SK-N-SH treated with all-trans-retinoic acid at 6 μM for 48 hours (cell line): ENCODE data around the gene HECA.

Experiments used
- ATAC-seq: fragments of 200-7000 bp; cut with Tn5 transposase; 3 replicates; pipeline ENCODE4 v1.9.1; 2020; ENCODE audit warnings: mild to moderate bottlenecking, moderate library complexity
- ARNTL ChIP-seq: fragments of 450-650 bp; formaldehyde crosslinking; IDR thresholded peaks from 2 replicates; pipeline ENCODE4 v1.5.0; 2020; ENCODE audit warnings: low read depth, mild to moderate bottlenecking, moderate library complexity, borderline replicate concordance
- BACH2 ChIP-seq: fragments of 250-450 bp; sonication (Bioruptor Pico); IDR thresholded peaks from 2 replicates; pipeline ENCODE4 v1.9.0; 2021; ENCODE audit warnings: mild to moderate bottlenecking, borderline replicate concordance
- CREB5 ChIP-seq: fragments of 250-450 bp; sonication (Bioruptor Pico); IDR thresholded peaks from 2 replicates; pipeline ENCODE4 v1.5.1; 2020; ENCODE audit warnings: low read depth, mild to moderate bottlenecking, moderate library complexity
- CSRNP3 ChIP-seq: fragments of 250-450 bp; sonication (Bioruptor Pico); IDR thresholded peaks from 2 replicates; pipeline ENCODE4 v1.5.1; 2021; ENCODE audit warnings: mild to moderate bottlenecking, moderate library complexity
- ESRRG ChIP-seq: fragments of 250-450 bp; sonication (Bioruptor Pico); IDR thresholded peaks from 2 replicates; pipeline ENCODE4 v1.6.1; 2021; ENCODE audit warnings: mild to moderate bottlenecking
- GLIS3 ChIP-seq: fragments of 250-450 bp; sonication (Bioruptor Pico); IDR thresholded peaks from 2 replicates; pipeline ENCODE4 v1.5.0; 2020; ENCODE audit warnings: mild to moderate bottlenecking, moderate library complexity
- OSR1 ChIP-seq: fragments of 250-450 bp; sonication (Bioruptor Pico); IDR thresholded peaks from 2 replicates; pipeline ENCODE4 v1.8.0; 2022; ENCODE audit warnings: moderate library complexity, mild to moderate bottlenecking, inconsistent platforms
- PATZ1 ChIP-seq: fragments of 250-450 bp; sonication (Bioruptor Pico); IDR thresholded peaks from 2 replicates; pipeline ENCODE4 v1.8.0; 2020; ENCODE audit warnings: mild to moderate bottlenecking, moderate library complexity, borderline replicate concordance
- POU6F1 ChIP-seq: fragments of 250-450 bp; sonication (Bioruptor Pico); IDR thresholded peaks from 2 replicates; pipeline ENCODE4 v1.8.0; 2021; ENCODE audit warnings: low read depth, mild to moderate bottlenecking, moderate library complexity, borderline replicate concordance
- PPARA ChIP-seq: fragments of 250-450 bp; sonication (Bioruptor Pico); IDR thresholded peaks from 2 replicates; pipeline ENCODE4 v1.5.0; 2020; ENCODE audit warnings: mild to moderate bottlenecking, borderline replicate concordance
- SNAI2 ChIP-seq: fragments of 250-450 bp; sonication (Bioruptor Pico); IDR thresholded peaks from 2 replicates; pipeline ENCODE4 v1.5.0; 2020; ENCODE audit warnings: mild to moderate bottlenecking, moderate library complexity
- TCF4 ChIP-seq: fragments of 250-450 bp; sonication (Bioruptor Pico); IDR thresholded peaks from 2 replicates; pipeline ENCODE4 v1.8.0; 2021; ENCODE audit warnings: mild to moderate bottlenecking, moderate library complexity, borderline replicate concordance
- TOX ChIP-seq: fragments of 250-450 bp; sonication (Bioruptor Pico); IDR thresholded peaks from 2 replicates; pipeline ENCODE4 v1.8.0; 2021; ENCODE audit warnings: mild to moderate bottlenecking, moderate library complexity, borderline replicate concordance
- TSHZ2 ChIP-seq: fragments of 250-450 bp; sonication (Bioruptor Pico); IDR thresholded peaks from 2 replicates; pipeline ENCODE4 v1.5.0; 2020; ENCODE audit warnings: mild to moderate bottlenecking, moderate library complexity
- ZC3H10 ChIP-seq: fragments of 250-450 bp; sonication (Bioruptor Pico); IDR thresholded peaks from 2 replicates; pipeline ENCODE4 v1.5.1; 2021; ENCODE audit warnings: mild to moderate bottlenecking, moderate library complexity
- ZFP3 ChIP-seq: fragments of 250-450 bp; sonication (Bioruptor Pico); IDR thresholded peaks from 2 replicates; pipeline ENCODE4 v1.5.0; 2020; ENCODE audit warnings: mild to moderate bottlenecking, moderate library complexity
- ZFP30 ChIP-seq: fragments of 450-650 bp; formaldehyde crosslinking; IDR thresholded peaks from 2 replicates; pipeline ENCODE4 v1.5.0; 2022; ENCODE audit warnings: mild to moderate bottlenecking, moderate library complexity
- ZNF565 ChIP-seq: fragments of 450-650 bp; formaldehyde crosslinking; conservative IDR thresholded peaks from 2 replicates; pipeline ENCODE4 v1.5.0; 2020; ENCODE audit warnings: low read depth, mild to moderate bottlenecking, moderate library complexity

The HECA gene

GRCh38 chr6:139151425-139152087 lies 16.7 kb downstream of the HECA start:
- ATAC-seq: no peak
- TF ChIP-seq ZC3H10 (CRISPR knock-in tag): no peak

GRCh38 chr6:139152088-139152891 lies 17.4 kb downstream of the HECA start:
- TF ChIP-seq CSRNP3 (CRISPR knock-in tag) (no peak), BACH2 (CRISPR knock-in tag) (no peak), PPARA (CRISPR knock-in tag) (no peak), SNAI2 (no peak), ZNF565 (CRISPR knock-in tag) (no peak), ZC3H10 (CRISPR knock-in tag) (no peak), OSR1 (CRISPR knock-in tag) (no peak), TCF4 (peak; percentile 82; the same call in 1 of the 2 replicates), PATZ1 (CRISPR knock-in tag) (no peak), ZFP30 (no peak), ZFP3 (CRISPR knock-in tag) (no peak), ARNTL (CRISPR knock-in tag) (no peak), TOX (CRISPR knock-in tag) (no peak), TSHZ2 (CRISPR knock-in tag) (peak; percentile 68)
- TF ChIP-seq, all 23 proteins: peak for 2
- ATAC-seq: no peak

GRCh38 chr6:139152892-139153271 lies 18.0 kb downstream of the HECA start:
- no peak for TF ChIP-seq CREB5 (CRISPR knock-in tag)
- TF ChIP-seq ESRRG: no peak
- TF ChIP-seq TSHZ2 (CRISPR knock-in tag): no peak
- TF ChIP-seq GLIS3 (CRISPR knock-in tag): no peak
- no peak for TF ChIP-seq CSRNP3 (CRISPR knock-in tag)
- TF ChIP-seq OSR1 (CRISPR knock-in tag): no peak
- TF ChIP-seq ZFP30: no peak
- no peak for TF ChIP-seq PATZ1 (CRISPR knock-in tag)
- no peak for TF ChIP-seq POU6F1 (CRISPR knock-in tag)
- TF ChIP-seq, all 23 proteins: peak for 0
- ATAC-seq: no peak
